ENCODE results near the gene JMJD6.
"Not testable (repeated sequence)": the region's sequence is repeated elsewhere in the genome, so short reads cannot be mapped to it uniquely, and the experiment has no call there.

JMJD6 gene

DNA sequence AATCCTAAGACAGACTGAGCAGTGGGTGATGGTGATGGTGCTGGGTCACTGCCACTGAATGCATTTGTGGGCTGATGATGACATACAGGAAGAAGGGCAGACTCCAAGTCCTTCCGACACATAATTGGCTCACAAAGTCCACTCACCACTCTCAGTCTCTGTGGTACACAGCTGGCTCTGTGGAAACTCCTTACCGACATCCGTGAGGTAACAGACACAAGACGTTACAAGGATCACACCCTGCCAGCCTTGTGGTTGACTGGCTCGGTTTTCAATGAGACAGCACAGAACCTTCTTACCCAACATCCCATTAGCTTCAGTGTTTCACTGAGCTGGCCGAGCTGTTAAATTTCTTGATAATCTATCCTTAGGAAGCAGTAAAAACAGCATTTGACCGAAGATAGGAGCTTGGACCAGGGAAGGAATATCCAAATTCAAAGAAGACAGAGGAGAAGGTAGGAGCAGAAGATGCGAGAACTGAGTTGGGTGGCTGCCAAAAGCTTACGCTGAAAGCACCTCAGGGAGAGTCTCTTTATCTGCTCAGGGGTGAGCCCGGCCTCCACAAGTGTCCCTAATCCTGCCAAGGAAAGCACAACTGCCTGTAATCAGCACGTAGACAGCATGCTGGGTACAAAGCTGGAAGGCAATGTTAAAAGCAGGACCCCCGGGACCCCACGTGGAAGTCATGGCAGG lies 10.1 kb downstream of the JMJD6 start:
- peak in 1 of 2 donors; percentile 38 for DNase-seq

DNA sequence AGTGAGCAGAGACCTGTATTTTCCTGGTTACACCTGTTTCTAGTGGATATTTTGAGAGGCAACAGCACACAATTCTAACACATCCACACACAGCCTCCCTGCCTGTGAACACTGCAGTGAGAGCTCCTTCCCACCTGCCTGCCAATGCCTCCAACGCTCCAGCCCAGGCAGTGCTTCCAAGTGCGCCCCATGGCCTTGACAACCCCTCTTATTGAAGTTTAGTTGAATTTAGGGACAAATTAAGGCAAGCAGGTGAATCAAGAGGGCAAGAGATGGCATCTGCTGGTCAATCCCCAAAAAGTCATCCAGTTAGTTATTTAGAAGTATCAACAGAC lies 10.9 kb downstream of the JMJD6 start:
- no peak for DNase-seq

DNA sequence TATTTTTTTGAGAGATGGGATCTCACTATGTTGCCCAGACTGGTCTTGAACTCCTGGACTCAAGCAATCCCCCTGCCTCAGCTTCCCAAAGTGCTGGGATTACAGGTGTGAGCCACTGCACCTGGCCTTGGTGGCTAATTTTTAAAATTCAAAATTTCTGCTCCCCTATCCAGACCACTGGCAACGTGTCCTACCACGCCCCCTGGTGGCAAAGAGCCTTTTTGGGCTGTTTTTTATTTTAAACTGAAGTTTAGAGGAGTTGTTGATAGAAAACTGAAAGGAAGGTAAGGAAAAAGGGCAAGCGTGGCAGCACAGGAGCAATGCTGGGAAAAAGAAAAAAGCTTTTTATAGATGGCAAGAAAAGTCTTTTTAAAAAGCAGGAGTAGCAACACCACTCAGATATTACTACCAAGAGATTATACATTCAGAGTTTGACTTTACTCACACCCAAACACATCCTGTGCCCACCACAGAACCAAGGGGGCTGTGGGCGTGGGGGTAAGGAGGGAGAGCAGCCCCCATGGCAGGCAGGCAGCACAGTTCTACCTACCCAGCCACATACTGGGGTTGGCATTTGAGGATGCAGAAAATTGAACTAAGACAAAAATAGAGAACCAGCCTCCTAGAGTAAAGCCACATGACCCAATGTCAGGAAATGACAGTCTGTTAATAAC lies 11.4 kb downstream of the JMJD6 start:
- peak; percentile 22 to 39 for DNase-seq

DNA sequence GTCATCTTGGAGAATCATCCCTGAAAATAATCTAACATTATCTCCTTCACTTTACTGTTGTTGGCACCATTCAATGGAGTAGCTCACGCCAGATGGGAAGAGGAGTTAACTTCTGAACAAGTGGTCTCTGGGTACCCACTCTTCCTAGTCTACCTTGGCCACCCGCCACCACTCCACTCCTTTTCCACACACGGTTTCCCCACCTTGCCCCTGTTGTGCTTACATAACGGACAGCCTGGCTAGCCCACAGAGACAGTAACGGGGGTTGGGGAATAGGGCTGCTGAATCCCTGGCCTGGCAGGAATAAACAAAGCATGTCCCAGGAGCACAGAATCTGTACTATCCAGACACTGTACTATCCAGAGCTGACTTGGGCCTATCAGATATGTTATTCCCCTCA lies 12.1 kb downstream of the JMJD6 start:
- DNase-seq: no peak

DNA sequence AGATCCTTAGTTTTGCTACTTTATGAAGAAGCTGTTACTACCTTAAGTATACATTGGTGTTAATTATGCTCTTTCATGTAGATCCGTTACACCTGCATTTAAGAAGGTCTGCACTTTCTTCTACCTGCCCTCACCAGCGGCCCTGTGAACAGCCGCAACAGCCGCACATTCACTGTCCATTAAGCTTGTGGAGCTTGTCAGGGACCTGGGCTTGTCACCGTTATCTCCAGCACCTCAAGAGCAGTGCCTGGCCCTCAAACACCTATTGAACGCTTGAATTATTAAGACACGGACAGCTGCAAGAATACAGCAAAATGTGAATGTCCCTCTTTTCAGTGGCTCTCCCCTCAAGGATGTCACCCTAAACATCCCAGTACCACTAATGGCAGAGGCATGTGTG lies 12.6 kb downstream of the JMJD6 start:
- DNase-seq: no peak

DNA sequence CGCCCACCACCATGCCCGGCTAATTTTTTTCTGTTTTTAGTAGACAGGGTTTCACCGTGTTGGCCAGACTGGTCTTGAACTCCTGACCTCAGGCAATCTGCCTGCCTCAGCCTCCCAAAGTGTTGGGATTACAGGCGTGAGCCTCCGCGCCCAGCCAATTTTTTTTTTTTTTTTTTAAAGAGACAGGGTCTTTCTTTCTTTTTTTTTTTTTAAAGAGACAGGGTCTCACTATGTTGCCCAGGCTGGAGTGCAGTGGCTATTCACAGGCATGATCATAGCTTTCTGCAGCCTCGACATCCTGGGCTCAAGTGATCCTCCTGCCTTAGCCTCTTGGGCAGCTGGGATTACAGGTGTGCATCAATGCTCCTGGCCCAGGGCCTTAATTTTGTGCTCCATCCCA lies 14.1 kb downstream of the JMJD6 start:
- not testable (repeated sequence) for DNase-seq

DNA sequence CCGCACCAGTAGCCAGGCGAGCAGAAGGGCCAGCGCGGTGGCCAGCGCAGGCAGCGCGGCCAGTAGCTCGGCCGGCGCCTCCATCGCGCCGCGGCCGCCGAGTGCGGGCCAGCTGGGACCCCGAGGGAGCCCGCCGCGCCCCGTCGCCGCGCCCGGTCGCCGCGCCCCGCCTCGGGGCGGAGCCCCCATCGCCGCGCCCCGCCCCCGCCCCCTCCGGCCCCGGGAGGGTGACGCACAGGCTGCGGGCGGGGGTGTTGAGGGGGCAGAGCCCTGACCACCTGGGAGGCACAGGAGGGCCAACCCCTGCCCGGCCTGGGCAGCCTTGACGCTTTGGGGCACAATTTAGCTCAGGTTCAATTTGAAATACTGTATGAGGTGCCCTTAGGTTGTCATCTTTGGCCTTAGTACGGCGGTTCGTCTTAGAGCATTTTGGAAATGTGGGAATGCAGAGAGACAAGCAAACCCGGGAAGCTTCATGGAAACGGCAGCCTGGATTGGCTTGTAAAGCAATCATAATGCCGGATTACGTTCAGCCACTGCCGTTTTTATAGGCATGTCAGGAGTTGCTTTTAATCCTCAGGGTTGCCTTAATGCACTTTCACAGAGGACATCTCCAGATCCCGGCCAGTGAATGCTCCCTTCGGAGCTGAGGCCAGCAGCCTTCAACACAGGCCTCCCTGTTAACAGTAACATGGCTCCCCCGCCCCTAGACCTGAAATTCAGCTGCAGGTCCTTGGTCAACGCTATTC lies 15.4 kb downstream of the JMJD6 start, which contains the start of gene MXRA7:
Gene MXRA7, minus strand, starts transcription at position 103 of the 749 bp plus-strand sequence. Its CDS starts 19 bp downstream, at position 84.
- DNase-seq: peak in 1 of 2 donors; percentile 19

DNA sequence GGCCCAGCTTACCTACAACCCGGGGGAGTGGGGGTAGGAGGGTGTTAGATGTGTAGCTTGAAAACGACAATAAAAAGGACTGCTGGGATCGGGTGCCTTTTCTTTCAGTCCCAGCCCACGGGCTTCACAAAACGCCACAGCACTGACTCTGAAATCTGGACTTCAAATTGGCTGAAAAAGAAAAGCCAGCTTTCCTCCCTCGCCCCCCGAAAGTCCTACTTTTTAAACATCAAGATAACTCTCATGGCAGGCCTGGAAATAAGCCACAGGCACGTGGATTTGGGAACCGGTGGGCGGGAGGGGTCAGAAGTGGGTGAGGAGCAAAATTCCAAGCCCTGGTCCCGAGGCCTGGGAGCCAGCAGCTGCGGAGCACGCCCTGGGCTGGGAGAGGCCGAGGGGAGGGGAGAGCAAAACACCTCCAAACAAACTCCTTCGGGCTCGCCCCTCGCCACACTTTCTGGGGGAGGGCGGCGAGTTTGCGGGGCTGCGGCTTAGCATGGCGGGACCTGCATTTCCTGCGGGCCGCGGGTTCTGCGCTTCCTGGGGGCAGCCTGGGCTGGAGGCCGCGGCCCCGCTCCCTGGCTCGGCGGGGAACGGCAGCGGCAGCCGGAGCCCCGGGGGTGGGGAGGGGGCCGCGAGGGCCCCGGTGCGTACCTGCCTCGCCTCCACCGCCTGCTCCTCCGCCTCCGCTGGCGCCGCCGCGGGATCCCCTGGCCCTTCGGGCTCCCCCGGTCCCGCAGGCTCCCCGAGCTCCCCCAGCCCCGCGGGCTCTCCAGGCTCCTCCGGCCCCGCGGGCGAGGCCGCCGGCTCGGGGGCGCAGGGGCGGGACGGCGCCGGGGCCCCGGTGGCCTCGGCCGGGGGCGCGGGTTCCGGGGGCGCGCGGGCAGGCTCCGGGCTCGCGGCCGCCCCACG lies 16.2 kb downstream of the JMJD6 start:
- DNase-seq: not testable (repeated sequence)

DNA sequence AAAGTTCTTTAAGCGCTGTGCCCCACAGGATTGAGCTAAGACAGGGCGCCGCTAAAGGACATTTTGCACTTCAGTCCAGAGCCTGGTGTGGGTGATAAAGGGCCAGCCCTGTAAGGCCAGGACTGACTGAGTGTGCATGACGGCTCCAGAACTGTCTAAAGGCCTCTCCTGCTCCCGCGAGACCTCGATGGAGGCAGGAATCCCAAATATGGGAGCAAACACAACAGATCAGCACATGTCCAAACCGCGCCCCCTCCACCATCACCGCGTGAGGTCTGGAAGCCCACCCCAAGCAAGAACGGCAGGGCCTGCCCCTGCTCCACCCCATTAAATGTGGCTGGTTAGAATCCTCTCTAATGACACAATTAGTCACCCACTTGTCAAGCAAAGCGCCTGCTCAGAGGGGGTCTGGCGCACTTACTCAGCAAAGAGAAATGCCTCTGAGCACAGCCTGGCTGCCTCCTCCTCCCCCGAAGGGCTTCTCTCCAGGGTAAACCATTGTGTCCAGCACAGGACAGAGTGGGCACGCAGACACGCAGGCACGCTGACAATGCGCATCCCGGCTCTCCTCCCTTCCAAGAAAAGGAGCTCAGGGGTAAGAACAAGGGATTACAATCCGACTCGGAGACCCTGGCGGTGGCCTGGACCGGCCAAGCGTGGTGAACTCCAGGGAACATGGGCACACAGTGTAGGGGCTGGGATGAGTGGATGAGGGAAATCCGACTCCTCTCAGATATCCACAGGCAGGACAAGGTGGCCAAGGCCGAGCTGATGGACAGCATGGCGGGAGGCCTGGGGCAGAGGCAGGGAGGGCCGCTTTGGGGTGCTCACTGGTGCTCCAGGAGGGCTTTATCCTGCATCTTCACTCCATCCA lies 17.1 kb downstream of the JMJD6 start:
- DNase-seq: no peak

DNA sequence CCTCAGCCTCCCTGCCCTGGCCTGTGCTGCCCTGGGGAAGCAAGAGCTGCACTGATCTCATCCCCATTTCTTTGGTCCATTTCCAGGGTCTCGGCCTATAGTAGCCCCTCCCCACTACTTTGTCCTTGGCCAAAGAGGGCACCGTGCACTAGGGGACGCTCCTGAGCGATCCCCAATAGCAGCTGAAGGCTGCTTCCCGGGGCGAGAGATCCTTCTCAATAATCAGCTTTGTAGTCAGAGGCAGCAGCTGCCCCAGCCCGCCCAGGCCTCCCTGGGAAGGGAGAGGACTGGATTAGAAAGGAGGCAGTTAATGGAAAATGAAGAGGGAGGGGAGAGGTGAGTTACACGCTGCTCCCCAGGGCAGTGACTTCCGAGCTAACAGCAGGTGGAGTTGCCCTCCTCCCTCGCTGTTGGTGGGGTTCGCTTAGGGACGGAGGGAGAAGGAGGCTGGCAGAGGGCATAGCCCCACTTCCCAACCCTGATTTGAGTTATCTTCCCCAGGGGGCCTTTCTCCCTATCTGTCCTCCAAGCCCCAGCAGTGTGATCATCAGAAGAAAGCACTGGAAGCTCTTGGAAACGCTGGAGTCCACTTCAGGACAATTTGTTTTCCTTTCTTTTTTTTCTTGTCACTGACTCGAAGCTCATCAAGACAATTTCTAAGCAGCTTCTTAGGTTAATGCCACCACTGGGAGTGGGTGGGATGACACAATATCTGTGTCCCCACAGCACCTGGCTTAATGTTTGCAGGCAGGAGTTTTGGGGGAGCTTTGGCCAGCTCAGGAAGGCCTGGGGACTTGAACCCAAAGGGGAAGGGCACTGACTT lies 18.2 kb downstream of the JMJD6 start:
- DNase-seq: no peak

DNA sequence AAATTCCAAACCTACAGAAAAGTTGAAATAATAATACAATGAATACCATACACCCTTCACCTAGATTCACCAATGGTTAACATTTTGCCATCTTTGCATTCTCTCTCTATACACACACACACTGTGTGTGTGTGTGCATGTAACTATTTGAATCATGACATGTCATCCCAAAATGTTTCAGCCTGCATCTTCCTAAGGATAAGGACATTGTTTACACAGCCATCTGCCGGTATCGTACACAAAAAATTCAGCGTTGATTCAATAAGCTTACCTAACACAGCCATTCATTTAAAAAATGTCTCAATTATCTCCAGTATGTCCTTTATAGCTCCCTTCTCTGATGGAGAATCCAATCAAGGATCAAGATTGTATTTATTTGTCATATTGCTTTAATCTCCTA lies 19.6 kb downstream of the JMJD6 start:
- DNase-seq: no peak

DNA sequence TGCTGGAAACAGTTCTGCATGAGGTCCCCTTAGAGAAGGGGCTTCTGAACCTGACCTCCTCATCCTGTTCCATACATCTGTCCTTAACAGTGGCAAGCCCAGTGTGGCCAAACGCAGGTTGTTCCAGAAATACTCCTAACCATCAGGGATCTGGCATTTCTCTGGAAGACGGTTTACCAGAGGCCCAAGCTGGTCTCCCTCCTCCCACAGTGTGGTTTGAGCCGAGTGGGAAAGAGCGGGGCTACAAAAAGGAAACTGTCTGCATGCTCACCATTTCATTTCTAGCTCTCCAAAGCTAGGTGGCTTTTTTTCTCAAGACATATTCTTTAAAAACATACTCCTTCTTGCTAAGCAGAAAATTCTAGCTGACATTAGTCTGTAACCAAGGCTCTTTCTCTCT lies 21.6 kb downstream of the JMJD6 start:
- DNase-seq: no peak

DNA sequence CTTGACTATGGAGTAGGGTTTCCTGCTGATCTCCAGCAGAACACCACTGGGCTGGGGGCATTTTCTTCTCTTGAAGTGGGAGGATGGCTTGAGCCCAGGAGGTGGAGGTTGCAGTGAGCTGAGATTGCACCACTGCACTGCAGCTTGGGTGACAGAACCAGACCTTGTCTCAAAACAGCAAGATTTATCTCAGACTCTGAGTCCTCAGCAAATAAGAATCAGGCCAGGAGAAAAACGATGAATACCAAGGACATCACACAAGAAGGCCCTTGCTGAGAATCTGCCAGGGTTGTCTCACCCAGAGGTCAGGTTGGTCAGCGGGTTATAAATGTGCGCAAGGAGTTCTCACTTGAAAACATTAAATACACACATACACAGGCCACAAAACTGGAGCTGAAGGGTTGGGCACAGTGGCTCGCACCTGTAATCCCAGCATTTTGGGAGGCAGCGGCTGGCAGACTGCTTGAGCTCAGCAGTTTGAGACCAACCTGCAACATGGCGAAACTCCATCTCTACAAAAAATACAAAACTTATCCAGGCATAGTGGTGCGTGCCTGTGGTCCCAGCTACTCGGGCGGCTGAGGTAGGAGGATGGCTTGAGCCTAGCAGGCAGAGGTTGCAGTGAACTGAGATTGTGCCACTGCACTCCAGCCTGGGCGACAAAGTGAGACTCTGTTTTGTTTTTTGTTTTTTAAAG lies 23.3 kb downstream of the JMJD6 start:
- DNase-seq: no peak

DNA sequence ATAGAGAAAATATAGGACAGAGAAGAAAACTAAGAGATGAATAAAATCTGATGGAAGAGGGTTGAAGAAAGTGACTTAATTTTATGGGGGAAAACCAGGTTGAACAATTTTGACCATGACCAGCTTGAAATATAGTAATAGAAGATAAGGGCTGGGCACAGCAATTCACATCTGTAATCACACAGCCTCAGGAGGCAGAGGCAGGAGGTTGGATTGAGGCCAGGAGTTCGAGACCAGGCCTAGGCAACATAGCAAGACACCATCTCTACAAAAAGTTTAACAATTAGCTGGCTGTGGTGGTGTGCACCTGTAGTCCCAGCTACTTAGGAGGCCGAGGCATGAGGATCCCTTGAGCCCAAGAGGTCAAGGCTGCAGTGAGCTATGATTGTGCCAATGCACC lies 24.3 kb downstream of the JMJD6 start:
- no peak for DNase-seq

DNA sequence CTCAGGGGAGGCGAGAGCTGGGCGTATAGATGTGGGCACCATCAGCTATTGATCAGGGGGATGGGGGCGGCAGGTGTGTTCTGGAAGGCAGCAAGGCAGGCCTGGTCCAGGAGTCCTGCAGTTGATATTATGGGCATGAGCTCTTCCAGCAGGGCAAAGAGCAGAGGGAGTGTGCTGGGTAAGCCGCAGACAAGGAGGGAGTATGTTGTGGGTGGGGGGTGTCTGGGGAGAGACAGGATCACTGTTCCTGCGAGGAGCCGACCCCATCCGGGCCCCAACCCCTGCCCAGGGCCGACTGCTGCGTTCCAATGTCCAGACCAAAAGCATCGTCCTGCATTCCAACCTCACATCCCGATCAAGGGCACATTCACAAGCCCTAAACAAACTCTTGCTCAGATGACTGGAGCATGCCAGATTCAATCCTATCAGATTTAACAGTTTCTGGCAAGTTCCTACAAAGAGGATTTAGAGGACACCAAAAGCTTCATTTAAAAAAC lies 24.9 kb downstream of the JMJD6 start:
- no peak for DNase-seq

DNA sequence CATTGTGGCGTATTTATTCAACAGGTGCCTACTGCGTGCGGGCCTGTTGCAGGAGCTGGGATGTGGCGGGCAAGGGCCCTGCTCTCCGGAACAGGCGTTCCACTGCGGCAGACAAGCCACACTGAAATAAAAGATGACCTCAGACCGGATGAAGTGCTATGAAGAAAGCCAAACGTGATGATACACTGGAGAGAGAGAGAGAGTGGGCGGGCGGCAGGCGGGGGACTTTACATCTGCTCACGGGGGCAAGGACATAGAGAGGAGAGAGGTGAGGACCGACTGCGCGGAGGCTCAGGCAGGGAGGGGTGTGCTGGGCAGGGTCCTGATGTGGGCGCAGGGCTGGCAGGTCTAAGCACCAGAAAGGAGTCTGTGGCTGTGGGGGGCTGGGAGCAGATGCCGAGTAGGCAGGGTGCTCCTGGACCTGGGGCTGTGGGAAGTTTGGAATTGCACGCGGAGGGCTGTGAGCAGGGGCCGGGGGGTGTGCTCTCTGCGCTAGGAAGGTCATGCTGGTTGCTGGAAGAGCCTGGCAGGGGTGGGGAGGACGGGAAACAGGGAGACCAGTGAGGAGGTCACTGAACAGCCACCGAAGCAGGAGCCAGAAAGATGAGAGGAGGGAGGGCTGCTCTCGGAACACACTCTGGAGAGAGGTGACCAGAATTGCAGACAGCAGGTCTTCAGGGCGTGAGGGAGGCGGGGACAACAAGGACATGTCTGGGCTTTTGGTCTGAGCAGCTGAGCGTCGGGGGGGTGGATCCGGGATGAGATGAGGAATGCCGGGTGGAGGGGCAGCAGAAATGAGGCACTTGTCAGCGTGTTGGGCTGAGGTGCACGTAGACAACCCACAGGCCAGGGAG lies 25.6 kb downstream of the JMJD6 start:
- no peak for DNase-seq

DNA sequence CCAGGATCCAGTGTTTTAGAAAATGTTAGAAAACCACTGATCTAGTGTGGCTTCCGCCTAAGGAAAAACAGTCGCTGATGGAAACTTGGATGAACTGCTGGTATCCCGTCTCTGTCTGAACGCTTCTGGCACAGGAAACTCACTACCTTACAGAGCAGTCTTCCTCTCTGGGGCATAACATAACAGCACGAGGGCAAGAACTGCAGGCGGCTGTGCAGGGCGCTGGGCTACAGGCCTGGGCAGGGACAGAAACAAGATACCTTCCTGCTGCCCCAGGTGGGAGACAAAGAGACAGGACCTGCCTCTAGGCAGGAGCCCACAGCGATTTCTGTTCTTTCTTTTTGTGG lies 26.2 kb downstream of the JMJD6 start:
- no peak for DNase-seq

DNA sequence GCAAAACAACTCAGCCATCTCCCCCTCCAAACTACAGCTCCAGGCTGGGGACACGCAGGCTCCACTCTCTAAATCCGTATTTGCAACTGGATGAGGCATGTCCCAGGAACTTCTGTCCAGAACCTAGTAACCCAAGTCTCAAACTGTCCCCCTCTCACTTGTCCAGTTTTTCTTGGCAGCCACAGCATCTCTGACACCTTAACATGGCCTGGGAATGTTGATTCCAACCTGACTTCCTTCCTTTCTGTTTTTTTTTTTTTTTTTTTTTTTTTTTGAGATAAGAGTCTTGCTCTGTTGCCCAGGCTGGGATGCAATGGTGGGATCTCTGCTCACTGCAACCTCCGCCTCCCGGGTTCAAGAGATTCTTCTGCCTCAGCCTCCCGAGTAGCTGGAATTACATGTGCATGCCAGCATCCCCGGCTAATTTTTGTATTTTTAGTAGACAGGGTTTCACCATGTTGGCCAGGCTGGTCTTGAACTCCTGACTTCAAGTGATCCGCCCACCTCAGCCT lies 27.9 kb downstream of the JMJD6 start:
- DNase-seq: not testable (repeated sequence)
